Endothelial cell of hepatic sinusoid (primary cell): Measurements from ENCODE around the gene STT3B.
"Not testable (repeated sequence)": the region's sequence is repeated elsewhere in the genome, so short reads cannot be mapped to it uniquely, and the experiment has no call there.

ENCODE experiments used
- in situ Hi-C: cut with HindIII; loops from 2 replicates; pipeline ENCODE4 v1.10.0; 2017; ENCODE audit warnings: low sequenced_read_pairs

STT3B gene

GRCh38 chr3:31532587-31533168, at the start of gene STT3B:
Gene STT3B, plus strand, starts transcription at chr3:31532925. Its CDS starts 74 bp downstream, at chr3:31532999.
- in situ Hi-C loops = no loop called here

GRCh38 chr3:31483776-31484175, 48.9 kb upstream of the STT3B start:
- in situ Hi-C loops = no loop called here

- in situ Hi-C loops = no loop called here
Measured at GRCh38 chr3:31485196-31485595, 47.5 kb upstream of the STT3B start.

GRCh38 chr3:31486865-31487533, 45.7 kb upstream of the STT3B start:
- in situ Hi-C loops = no loop called here

GRCh38 chr3:31488475-31489017, 44.2 kb upstream of the STT3B start:
- in situ Hi-C loops = no loop called here

GRCh38 chr3:31490502-31490901, 42.2 kb upstream of the STT3B start:
- in situ Hi-C loops = no loop called here

GRCh38 chr3:31491660-31492059, 41.1 kb upstream of the STT3B start:
- in situ Hi-C loops = no loop called here

GRCh38 chr3:31493149-31493548, 39.6 kb upstream of the STT3B start:
- in situ Hi-C loops = no loop called here

GRCh38 chr3:31495971-31496665, 36.6 kb upstream of the STT3B start:
- in situ Hi-C loops = no loop called here

- in situ Hi-C loops = no loop called here
Measured at GRCh38 chr3:31498791-31499190, 33.9 kb upstream of the STT3B start.

GRCh38 chr3:31499281-31499680, 33.4 kb upstream of the STT3B start:
- in situ Hi-C loops = no loop called here

GRCh38 chr3:31502803-31503221, 29.9 kb upstream of the STT3B start:
- in situ Hi-C loops = no loop called here

GRCh38 chr3:31503456-31503855, 29.3 kb upstream of the STT3B start:
- in situ Hi-C loops = no loop called here

GRCh38 chr3:31504230-31504629, 28.5 kb upstream of the STT3B start:
- in situ Hi-C loops = no loop called here

- in situ Hi-C loops = no loop called here
Measured at GRCh38 chr3:31505371-31506048, 27.2 kb upstream of the STT3B start.

- in situ Hi-C loops = not testable (repeated sequence)
Measured at GRCh38 chr3:31506515-31506914, 26.2 kb upstream of the STT3B start.

- in situ Hi-C loops = no loop called here
Measured at GRCh38 chr3:31508452-31509146, 24.1 kb upstream of the STT3B start.

GRCh38 chr3:31509147-31509728, 23.5 kb upstream of the STT3B start:
- in situ Hi-C loops = no loop called here

- in situ Hi-C loops = no loop called here
Measured at GRCh38 chr3:31514570-31514969, 18.2 kb upstream of the STT3B start.
